Endothelial cell of umbilical vein (primary cell): ENCODE results near the gene RALB. TPM values are rescaled to one million over a fixed set of nuclear protein-coding genes. Genes with fewer than 3 reads are reported as not detected.

ENCODE experiments used
- BruUV-seq: library from RNA; stranded (reverse); fragments of 400-500 nt; replicated peaks from 2 replicates; lab custom pipeline; 2021; lab: Mats Ljungman, UMichigan
- CTCF ChIA-PET: fragments of 300-600, 350-600 bp; sonication (Branson Sonifier 250); formaldehyde crosslinking; loops from one replicate; lab custom pipeline; 2021; ENCODE audit warnings: antibody characterized with exemption, inconsistent platforms; lab: Charles Lee
- POLR2A ChIA-PET: fragments of 300-600, 350-600 bp; sonication (Branson Sonifier 250); formaldehyde crosslinking; loops from one replicate; lab custom pipeline; 2021; ENCODE audit warnings: antibody characterized with exemption, inconsistent platforms; lab: Charles Lee
- DNase-seq: peaks from one replicate; pipeline ENCODE4 v3.0.0-alpha.2; 2011; ENCODE audit warnings: low read depth, low spot score
- FAIRE-seq: peaks from 2 replicates; lab custom pipeline; 2011; peaks lifted over from hg19 to GRCh38; lab: Jason Lieb, UNC
- H2AFZ ChIP-seq: 2 replicates; pipeline ENCODE4 v1.6.0; 2012; ENCODE audit warnings: low read depth, low read length, control low read depth, inconsistent platforms
- H3K27ac ChIP-seq: 2 replicates; pipeline ENCODE4 v1.5.1; 2011; ENCODE audit warnings: low read depth, mild to moderate bottlenecking, control low read depth, low read length, moderate library complexity; ENCODE audit not compliant: insufficient read depth
- H3K27me3 ChIP-seq, 2 experiments: 2 replicates each; pipeline versions ENCODE4 v1.6.0 to v1.6.1; 2011; ENCODE audit warnings: low read length in 2 of 2, mixed read lengths in 1 of 2; ENCODE audit not compliant: control insufficient read depth in 2 of 2, insufficient read depth in 2 of 2
- H3K36me3 ChIP-seq, 2 experiments: 2 replicates in 1 of 2; 3 replicates in 1 of 2; pipeline ENCODE4 v1.5.1; 2011; ENCODE audit warnings: low read length in 2 of 2, mild to moderate bottlenecking in 1 of 2, moderate library complexity in 1 of 2; ENCODE audit not compliant: control insufficient read depth in 2 of 2, insufficient read depth in 2 of 2; ENCODE audit errors: extremely low read depth in 1 of 2
- H3K4me1 ChIP-seq: 3 replicates; pipeline ENCODE4 v1.5.1; 2011; ENCODE audit warnings: mild to moderate bottlenecking, low read length; ENCODE audit not compliant: control insufficient read depth, insufficient read depth; ENCODE audit errors: extremely low read depth
- H3K4me2 ChIP-seq: 2 replicates; pipeline ENCODE4 v1.6.1; 2011; ENCODE audit warnings: low read length, control low read depth, mixed read lengths; ENCODE audit not compliant: insufficient read depth
- H3K4me3 ChIP-seq, 3 experiments: fragments of 200-600 bp in 1 of 3; sonication (generic), shearing (Covaris generic) in 1 of 3; replicated peaks in 1 of 3; 2 replicates each; pipeline ENCODE4 v1.5.1; 2011 to 2016; ENCODE audit warnings: control low read depth in 3 of 3, low read length in 3 of 3, mild to moderate bottlenecking in 2 of 3, inconsistent platforms in 1 of 3, low read depth in 1 of 3, moderate library complexity in 1 of 3; ENCODE audit not compliant: insufficient read depth in 1 of 3
- H3K79me2 ChIP-seq: 2 replicates; pipeline ENCODE4 v1.6.0; 2012; ENCODE audit warnings: low read length, inconsistent platforms; ENCODE audit not compliant: control insufficient read depth, insufficient read depth
- H3K9ac ChIP-seq: replicated peaks from 2 replicates; pipeline ENCODE3; 2011; ENCODE audit warnings: low read length, control low read depth; ENCODE audit not compliant: insufficient read depth; ENCODE audit errors: extremely low read depth
- H3K9me1 ChIP-seq: replicated peaks from 3 replicates; pipeline ENCODE4 v1.6.0; 2011; ENCODE audit warnings: mild to moderate bottlenecking, low read length; ENCODE audit not compliant: control insufficient read depth, insufficient read depth; ENCODE audit errors: extremely low read depth
- H3K9me3 ChIP-seq: replicated peaks from 2 replicates; pipeline ENCODE4 v1.5.1; 2012; ENCODE audit warnings: low read length, inconsistent platforms; ENCODE audit not compliant: control insufficient read depth, insufficient read depth
- H4K20me1 ChIP-seq: replicated peaks from 2 replicates; pipeline ENCODE3; 2011; ENCODE audit warnings: mild to moderate bottlenecking, low read length; ENCODE audit not compliant: control insufficient read depth, insufficient read depth; ENCODE audit errors: extremely low read depth
- EZH2 ChIP-seq: IDR thresholded peaks from 2 replicates; pipeline ENCODE4 v1.6.1; 2012; ENCODE audit warnings: borderline replicate concordance, low read depth, mild to moderate bottlenecking, moderate library complexity, low read length, inconsistent platforms; ENCODE audit not compliant: severe bottlenecking
- GATA2 ChIP-seq: IDR thresholded peaks from 2 replicates; pipeline ENCODE4 v1.7.0; 2011; ENCODE audit warnings: low read depth, mild to moderate bottlenecking, moderate library complexity, mixed read lengths, low read length; ENCODE audit not compliant: insufficient read length, insufficient read depth
- POLR2AphosphoS5 ChIP-seq: IDR thresholded peaks from 2 replicates; pipeline ENCODE4 v1.6.1; 2012; ENCODE audit warnings: low read depth, mild to moderate bottlenecking, control low read depth, low read length, moderate library complexity; ENCODE audit not compliant: insufficient read depth
- dilution Hi-C: fragments of 300-500 bp; cut with MboI; formaldehyde crosslinking; loops from one replicate; pipeline ENCODE4 v1.15.0; 2019; ENCODE audit warnings: low sequenced_read_pairs; ENCODE audit not compliant: extremely low pct_ligation_motif_present
- intact Hi-C: fragments of 100-400 bp; cut with micrococcal nuclease; formaldehyde crosslinking; loops from one replicate; pipeline ENCODE4 v1.10.0; 2022
- polyA plus RNA-seq, 4 experiments: library from polyadenylated mRNA; depleted of rRNA in 3 of 4; stranded (reverse) in 3 of 4; unstranded in 1 of 4; fragments of >200 nt; gene quantifications; 2 replicates each; pipeline versions ENCODE4 v1.2.1 to v1.2.3, GENCODE V29; 2011 to 2012; ENCODE audit warnings: missing spikeins in 1 of 4
- total RNA-seq: library from RNA; stranded (reverse); gene quantifications from 2 replicates; pipeline ENCODE4 v1.2.3, GENCODE V29; 2021
- TF ChIP-seq, protein P1 (sequence below), 2 donors: IDR thresholded peaks; 1 replicate in 1 of 2; 2 replicates in 1 of 2; pipeline ENCODE4 v1.5.1; 2011; ENCODE audit warnings: low read length in 2 of 2, mild to moderate bottlenecking in 2 of 2, moderate library complexity in 2 of 2, control low read depth in 1 of 2, inconsistent platforms in 1 of 2, low read depth in 1 of 2; ENCODE audit not compliant: insufficient read depth in 1 of 2; ENCODE audit errors: extremely low read depth in 1 of 2

Gene RALB
- total and polyA plus RNA-seq, 2 donors (not counting 3 experiments of a cell fraction or from before 2014, with no cell fraction given) = 105 to 115 TPM

DNA sequence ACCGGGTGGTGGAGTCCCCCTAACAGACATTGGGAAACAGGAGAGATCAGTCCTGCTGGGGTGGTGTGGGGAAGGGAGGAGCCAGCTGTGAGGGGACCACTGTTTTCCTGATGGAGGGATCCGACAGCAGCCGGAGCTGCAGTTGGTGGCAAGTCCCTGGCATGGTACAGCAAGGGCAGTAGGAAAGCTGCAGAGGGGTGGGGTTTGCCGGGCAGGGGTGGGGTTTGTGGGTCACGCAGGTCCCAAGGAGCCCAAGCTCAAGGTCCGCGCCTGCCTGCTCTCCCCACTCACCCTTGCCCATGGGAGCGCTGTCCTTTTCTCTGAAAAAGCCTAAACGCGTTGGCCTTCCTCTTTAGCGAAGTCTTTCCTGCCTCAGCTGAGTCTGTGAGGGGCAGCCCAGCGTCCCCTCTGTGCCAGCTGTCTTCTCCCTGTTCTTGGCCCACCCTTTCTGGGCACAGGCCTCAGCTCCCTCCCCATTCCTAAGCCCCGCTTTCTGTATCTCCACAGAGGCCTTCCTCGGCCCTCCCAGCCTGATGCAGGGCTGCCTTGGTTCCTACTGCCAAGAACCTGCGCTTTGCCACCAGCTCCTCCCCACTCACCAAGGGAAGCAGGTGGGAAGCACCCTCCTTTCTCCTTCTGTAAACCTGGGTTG lies 64.0 kb downstream of the RALB start:
- dilution Hi-C loops = no loop called here
- Histone ChIP-seq H2AFZ (no peak overlapping the region), H3K36me3 (no peaks in the 10 kb centered on the region), H3K9me3 (no peaks in the 10 kb centered on the region), H3K9ac (no peak overlapping the region), H3K4me1 (peaks cover 22% of the 10 kb centered on the region), H3K9me1 (no peaks in the 10 kb centered on the region), H3K27ac (no peak overlapping the region), H3K4me3 (no peak overlapping the region), H3K27me3 (peaks cover 6 to 9% of the 10 kb centered on the region in 2 experiments), H3K79me2 (no peaks in the 10 kb centered on the region), H3K4me2 (no peak overlapping the region), H4K20me1 (no peaks in the 10 kb centered on the region)
- ChIA-PET POLR2A (no interaction called here), CTCF (interaction anchor here (1.2 kb wide), 1 partner anchor 364 kb away, joined by 7 read pairs; no protein-coding TSS in a partner anchor)
- DNase-seq (no peak), FAIRE-seq (no peak)
- TF ChIP-seq GATA2 (no peak), EZH2 (no peak), POLR2AphosphoS5 (no peak)
- TF ChIP-seq, protein P1, sequence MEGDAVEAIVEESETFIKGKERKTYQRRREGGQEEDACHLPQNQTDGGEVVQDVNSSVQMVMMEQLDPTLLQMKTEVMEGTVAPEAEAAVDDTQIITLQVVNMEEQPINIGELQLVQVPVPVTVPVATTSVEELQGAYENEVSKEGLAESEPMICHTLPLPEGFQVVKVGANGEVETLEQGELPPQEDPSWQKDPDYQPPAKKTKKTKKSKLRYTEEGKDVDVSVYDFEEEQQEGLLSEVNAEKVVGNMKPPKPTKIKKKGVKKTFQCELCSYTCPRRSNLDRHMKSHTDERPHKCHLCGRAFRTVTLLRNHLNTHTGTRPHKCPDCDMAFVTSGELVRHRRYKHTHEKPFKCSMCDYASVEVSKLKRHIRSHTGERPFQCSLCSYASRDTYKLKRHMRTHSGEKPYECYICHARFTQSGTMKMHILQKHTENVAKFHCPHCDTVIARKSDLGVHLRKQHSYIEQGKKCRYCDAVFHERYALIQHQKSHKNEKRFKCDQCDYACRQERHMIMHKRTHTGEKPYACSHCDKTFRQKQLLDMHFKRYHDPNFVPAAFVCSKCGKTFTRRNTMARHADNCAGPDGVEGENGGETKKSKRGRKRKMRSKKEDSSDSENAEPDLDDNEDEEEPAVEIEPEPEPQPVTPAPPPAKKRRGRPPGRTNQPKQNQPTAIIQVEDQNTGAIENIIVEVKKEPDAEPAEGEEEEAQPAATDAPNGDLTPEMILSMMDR (IDR thresholded peaks at IDR 0.05; ENCODE audit: extremely low read depth in 1 of 2, insufficient read depth in 1 of 2, low read depth in 1 of 2, low read length in 2 of 2) = no peak
- BruUV-seq = no TSS peak
- intact Hi-C loops = loop anchor here (10.0 kb wide), 2 partner anchors 302 to 492 kb away; partner anchors contain the start of gene EPB41L5
